ENCODE data around the gene E2F4. TPM values are rescaled to one million over a fixed set of nuclear protein-coding genes. Genes with fewer than 3 reads are reported as not detected.

E2F4 gene
- total and polyA plus RNA-seq, 2 of the 13 experiments (the other 11 are each of a cell fraction or from before 2014, with no cell fraction given) = 84.8 to 91.2 TPM

GRCh38 chr16:67247192-67248072 lies 55.5 kb downstream of the E2F4 start, which contains the start of gene FHOD1 (continued):
- TF ChIP-seq MXI1 (IDR thresholded peaks at IDR 0.05; ENCODE audit: borderline replicate concordance, low read depth, low read length) = peak; percentile 51; the same call in 1 of the 3 replicates
- no peak for TF ChIP-seq RBAK (CRISPR knock-in tag; IDR thresholded peaks at IDR 0.05)
- 0 out of 2 replicates have a peak, but pooled peaks have one; percentile 10 for TF ChIP-seq ESRRA (CRISPR knock-in tag; IDR thresholded peaks at IDR 0.05; ENCODE audit: low read depth)
- TF ChIP-seq ZFP41 (CRISPR knock-in tag; IDR thresholded peaks at IDR 0.05; ENCODE audit: borderline replicate concordance) = no peak
- no peak for TF ChIP-seq MEIS1 (CRISPR knock-in tag; IDR thresholded peaks at IDR 0.05; ENCODE audit: borderline replicate concordance)
- no peak for TF ChIP-seq PAF1 (CRISPR knock-in tag; IDR thresholded peaks at IDR 0.05)
- peak; percentile 44; the same call in 1 of the 2 replicates for TF ChIP-seq MXD3 (CRISPR knock-in tag; IDR thresholded peaks at IDR 0.05)
- no peak for TF ChIP-seq IKZF1 (IDR thresholded peaks at IDR 0.05)
- no peak for TF ChIP-seq CBX2 (IDR thresholded peaks at IDR 0.05; ENCODE audit: low read depth, low read length)
- TF ChIP-seq CBX2 (CRISPR knock-in tag; IDR thresholded peaks at IDR 0.05; ENCODE audit: low read depth) = no peak
- TF ChIP-seq THYN1 (CRISPR knock-in tag; IDR thresholded peaks at IDR 0.05; ENCODE audit: borderline replicate concordance, low read depth) = no peak
- TF ChIP-seq MTF2 (CRISPR knock-in tag; IDR thresholded peaks at IDR 0.05; ENCODE audit: borderline replicate concordance) = no peak
- TF ChIP-seq EHMT2 (IDR thresholded peaks at IDR 0.05; ENCODE audit: borderline replicate concordance, low read depth, low read length) = no peak
- TF ChIP-seq SOX13 (IDR thresholded peaks at IDR 0.05) = no peak
- peak in 1 of 2 experiments; percentile 49; a peak in 1 of 4 replicates for TF ChIP-seq SOX13 (CRISPR knock-in tag; conservative IDR thresholded peaks at IDR 0.05 in 1 of 2, IDR thresholded peaks at IDR 0.05 in 1 of 2)
- TF ChIP-seq AKAP8 (CRISPR knock-in tag; IDR thresholded peaks at IDR 0.05) = no peak
- TF ChIP-seq RERE (CRISPR knock-in tag; IDR thresholded peaks at IDR 0.05; ENCODE audit: low read depth) = no peak
- TF ChIP-seq ZGPAT (CRISPR knock-in tag; IDR thresholded peaks at IDR 0.05) = peak; percentile 76
- TF ChIP-seq ZNF619 (CRISPR knock-in tag; IDR thresholded peaks at IDR 0.05) = no peak
- no peak for TF ChIP-seq HDAC6 (IDR thresholded peaks at IDR 0.05; ENCODE audit: low read depth, low read length)
- TF ChIP-seq NFKBIZ (CRISPR knock-in tag; IDR thresholded peaks at IDR 0.05) = no peak; the same call in 1 of the 2 replicates
- peak; percentile 57 for TF ChIP-seq DBP (CRISPR knock-in tag; IDR thresholded peaks at IDR 0.05; ENCODE audit: not compliant biosample characterization)
